22Rv1 (cell line): Measurements from ENCODE around the gene TMEM208.

Experiments used
- CTCF ChIP-seq: fragments of 450-650 bp; IDR thresholded peaks from 2 replicates; pipeline ENCODE4 v1.5.1; 2017; ENCODE audit warnings: mild to moderate bottlenecking
- ZFX ChIP-seq: fragments of 450-650 bp; IDR thresholded peaks from 2 replicates; pipeline ENCODE4 v1.6.1; 2017; ENCODE audit warnings: antibody characterized with exemption, borderline replicate concordance

DNA sequence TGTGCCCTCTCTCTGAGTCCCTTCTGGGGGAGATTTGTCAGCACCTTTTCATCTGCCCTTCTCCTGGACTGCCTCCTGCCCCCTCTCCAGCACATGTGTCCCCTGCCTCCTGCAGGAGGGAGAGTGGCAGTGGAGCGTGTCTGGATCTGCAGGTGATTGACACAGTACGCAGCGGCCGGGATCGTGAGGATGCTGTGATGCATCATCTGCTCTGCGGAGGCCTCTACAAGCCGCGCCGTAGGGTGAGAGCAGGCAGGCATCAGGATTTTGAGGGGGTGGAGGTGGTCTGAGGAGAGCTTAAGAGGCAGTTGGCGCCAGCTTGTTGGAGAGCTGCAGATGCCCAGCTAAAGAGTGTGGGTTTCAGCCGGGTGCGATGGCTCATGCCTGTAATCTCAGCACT, 32.8 kb downstream of the TMEM208 start:
- no peak for TF ChIP-seq CTCF
- no peak for TF ChIP-seq ZFX
